ENCODE results near the gene SERPINB6.

The SERPINB6 gene

DNA sequence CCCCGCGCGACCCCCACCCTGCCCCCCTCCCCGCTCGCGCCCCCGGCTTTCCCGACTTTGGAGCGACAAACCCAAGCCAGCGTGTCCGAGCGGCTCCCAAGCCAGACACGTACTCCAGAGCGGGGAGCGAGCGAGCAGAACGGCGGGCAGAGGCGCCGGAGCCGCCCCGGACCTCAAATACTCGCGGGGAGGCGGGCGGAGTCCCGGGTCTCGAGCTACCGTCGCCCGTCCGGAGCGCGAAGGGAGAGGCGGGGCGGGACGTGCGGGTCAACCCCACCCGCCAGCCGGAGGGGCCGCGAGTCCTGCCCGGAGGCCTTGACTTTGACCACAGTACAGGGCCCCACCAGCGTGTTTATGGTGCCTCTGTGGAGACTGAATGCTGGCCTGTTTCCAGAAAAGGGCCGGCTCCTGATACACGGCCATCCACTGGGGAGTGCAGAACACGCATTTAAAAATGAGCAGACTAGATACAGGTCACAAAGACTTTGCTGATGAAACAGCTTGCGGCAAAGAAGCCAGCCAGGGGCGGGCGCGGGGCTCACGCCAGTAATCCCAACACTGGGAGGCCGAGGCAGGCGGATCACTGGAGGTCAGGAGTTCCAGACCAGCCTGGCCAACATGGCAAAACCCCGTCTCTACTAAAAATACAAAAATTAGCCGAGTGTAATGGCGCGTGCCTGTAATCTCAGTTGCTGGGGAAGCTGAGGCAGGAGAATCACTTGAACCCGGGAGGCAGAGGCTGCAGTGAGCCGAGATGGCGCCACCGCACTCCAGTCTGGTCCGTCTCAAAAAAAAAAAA lies at the start of gene SERPINB6:
TSS of gene SERPINB6 (minus strand) at position 148 of the 799 bp plus-strand sequence. CDS start 12,235 bp downstream, outside the sequence.
- peak; percentile 78 to 87 for DNase-seq (ENCODE audit: low read depth in 2 of 2)
- TF ChIP-seq, protein P1, sequence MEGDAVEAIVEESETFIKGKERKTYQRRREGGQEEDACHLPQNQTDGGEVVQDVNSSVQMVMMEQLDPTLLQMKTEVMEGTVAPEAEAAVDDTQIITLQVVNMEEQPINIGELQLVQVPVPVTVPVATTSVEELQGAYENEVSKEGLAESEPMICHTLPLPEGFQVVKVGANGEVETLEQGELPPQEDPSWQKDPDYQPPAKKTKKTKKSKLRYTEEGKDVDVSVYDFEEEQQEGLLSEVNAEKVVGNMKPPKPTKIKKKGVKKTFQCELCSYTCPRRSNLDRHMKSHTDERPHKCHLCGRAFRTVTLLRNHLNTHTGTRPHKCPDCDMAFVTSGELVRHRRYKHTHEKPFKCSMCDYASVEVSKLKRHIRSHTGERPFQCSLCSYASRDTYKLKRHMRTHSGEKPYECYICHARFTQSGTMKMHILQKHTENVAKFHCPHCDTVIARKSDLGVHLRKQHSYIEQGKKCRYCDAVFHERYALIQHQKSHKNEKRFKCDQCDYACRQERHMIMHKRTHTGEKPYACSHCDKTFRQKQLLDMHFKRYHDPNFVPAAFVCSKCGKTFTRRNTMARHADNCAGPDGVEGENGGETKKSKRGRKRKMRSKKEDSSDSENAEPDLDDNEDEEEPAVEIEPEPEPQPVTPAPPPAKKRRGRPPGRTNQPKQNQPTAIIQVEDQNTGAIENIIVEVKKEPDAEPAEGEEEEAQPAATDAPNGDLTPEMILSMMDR (IDR thresholded peaks at IDR 0.05; ENCODE audit: low read depth, low read length), result no peak
- peak within 1 kb of the TSS; percentile 53 to 60 for H3K4me3 ChIP-seq (replicated peaks in 1 of 2; ENCODE audit: low read depth in 2 of 2, low read length in 2 of 2)

DNA sequence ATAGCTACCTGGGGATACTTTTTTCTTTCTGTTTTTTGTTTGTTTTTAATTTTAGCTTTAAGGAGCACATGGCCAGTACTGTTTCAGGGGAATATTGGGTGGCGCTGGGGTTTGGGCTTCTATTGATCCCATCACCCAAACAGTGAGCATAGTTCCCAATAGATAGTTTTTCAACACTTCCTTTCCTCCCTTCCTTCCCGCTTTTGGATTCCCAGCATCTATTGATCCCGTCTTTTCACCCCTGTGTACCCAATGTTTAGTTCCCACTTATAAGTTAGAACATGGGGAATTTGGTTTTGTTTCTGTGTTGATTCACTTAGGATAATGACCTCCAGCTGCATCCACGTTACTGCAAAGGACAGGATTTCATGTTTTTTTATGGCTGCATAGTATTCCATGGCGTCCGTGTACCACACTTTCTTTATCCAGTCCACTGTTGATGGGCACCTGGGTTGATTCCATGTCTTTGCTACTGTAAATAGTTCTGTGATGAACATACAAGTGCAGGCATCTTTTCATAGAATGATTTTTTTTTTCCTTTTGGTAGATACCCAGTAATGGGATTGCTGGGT lies 48.5 kb upstream of the SERPINB6 start:
- no peak for DNase-seq (ENCODE audit: low read depth in 2 of 2)
- TF ChIP-seq, protein P1 (IDR thresholded peaks at IDR 0.05; ENCODE audit: low read depth, low read length), result no peak
- no peak overlapping the region for H3K4me3 ChIP-seq (replicated peaks in 1 of 2; ENCODE audit: low read depth in 2 of 2, low read length in 2 of 2)

DNA sequence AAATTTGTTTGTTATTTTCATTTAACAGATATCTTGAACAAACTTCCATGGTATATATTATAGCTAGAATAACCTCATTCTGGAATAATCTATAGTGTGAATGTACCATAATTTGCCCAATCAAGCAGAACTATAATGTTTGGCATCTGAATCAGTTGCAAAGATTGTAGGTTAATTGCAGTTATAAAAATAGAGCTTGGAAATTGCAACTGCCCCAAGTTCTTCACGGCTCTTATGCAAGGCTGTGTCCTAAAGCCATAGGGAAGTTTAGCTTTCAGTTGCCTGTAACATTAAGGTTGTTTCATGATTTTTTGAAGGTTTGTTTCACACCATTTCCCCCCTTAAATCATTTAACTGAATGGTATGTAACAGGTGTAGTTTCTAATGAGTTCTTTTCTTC lies 47.7 kb upstream of the SERPINB6 start:
- DNase-seq (ENCODE audit: low read depth in 2 of 2), result no peak
- TF ChIP-seq, protein P1 (IDR thresholded peaks at IDR 0.05; ENCODE audit: low read depth, low read length), result no peak
- H3K4me3 ChIP-seq (replicated peaks in 1 of 2; ENCODE audit: low read depth in 2 of 2, low read length in 2 of 2), result no peak overlapping the region

DNA sequence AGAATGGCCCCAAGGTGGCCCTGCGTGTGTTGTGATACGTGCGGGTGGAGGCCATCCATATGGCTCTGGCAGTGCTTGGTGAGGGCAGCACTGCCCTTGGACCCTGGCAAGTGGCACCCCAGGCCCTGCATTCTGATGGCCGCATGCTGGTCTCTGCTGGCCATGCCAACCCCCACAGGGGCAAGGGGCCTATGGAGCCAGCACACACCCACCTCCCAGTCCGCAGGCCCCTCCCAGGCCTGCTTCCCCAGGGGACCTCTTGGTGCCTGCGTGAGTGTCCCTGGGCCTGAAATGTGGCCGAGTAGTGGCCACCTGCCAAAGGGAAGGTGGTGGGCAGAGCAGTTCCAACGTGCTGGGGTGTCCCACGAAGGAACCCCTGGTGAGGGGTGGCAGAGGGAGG lies 45.9 kb upstream of the SERPINB6 start:
- no peak for DNase-seq (ENCODE audit: low read depth in 2 of 2)
- TF ChIP-seq, protein P1 (IDR thresholded peaks at IDR 0.05; ENCODE audit: low read depth, low read length), result no peak
- no peak overlapping the region for H3K4me3 ChIP-seq (replicated peaks in 1 of 2; ENCODE audit: low read depth in 2 of 2, low read length in 2 of 2)

DNA sequence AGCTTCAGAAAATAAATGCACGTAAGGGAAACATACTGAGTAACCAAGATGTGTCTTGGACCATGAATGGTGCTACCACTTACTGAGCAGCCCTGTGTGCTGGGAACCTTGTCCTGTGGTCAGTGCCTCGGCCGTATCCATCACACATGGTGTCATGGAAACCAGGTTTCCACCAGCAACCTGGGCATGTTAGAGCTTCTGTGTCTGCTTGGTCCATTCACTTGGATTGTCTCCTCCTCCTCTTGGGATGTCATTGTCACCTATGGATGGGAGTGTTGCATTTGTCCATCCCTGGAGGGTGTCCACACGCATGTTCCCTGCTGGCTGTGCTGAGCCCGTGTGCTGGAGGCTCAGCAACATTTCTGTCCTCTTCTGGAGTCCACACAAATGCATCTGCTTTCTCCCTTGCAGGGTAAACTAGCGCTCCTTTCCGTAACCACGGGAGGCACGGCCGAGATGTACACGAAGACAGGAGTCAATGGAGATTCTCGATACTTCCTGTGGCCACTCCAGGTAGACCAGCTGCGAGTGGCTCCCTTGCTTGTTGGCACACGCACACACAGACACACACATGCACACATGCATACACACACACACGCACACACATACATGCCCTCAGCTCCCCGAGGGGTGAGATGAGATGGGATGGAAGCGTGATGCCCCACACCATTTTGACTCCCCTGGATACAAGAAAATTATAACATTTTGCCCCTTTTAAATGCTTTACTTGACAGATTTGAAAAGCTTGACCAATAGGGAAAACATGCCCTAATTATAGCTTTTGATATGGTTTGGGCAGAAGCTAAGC lies 45.3 kb upstream of the SERPINB6 start:
- no peak for DNase-seq (ENCODE audit: low read depth in 2 of 2)
- no peak overlapping the region for H3K4me3 ChIP-seq (replicated peaks in 1 of 2; ENCODE audit: low read depth in 2 of 2, low read length in 2 of 2)
- TF ChIP-seq, protein P1 (IDR thresholded peaks at IDR 0.05; ENCODE audit: low read depth, low read length), result no peak

DNA sequence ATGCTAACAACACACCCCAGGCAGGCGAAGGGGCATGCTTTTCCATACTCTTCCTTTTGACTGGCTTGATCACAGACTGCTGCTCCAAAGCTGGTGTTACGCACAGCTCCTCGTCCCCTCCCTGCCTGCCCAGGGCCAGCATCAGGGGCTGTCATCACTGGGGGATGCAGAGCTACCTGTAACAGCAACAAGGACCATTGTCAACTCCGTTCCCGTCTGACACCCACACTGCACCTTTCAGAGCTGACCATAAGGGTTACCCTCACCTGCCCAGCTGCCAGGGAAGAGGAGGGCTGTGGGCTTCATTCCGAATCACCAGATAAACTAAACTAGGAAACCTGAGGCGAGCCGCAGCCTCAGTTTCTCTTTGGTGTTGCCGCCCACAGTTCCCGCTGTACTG lies 43.8 kb upstream of the SERPINB6 start:
- TF ChIP-seq, protein P1 (IDR thresholded peaks at IDR 0.05; ENCODE audit: low read depth, low read length), result no peak
- no peak for DNase-seq (ENCODE audit: low read depth in 2 of 2)
- H3K4me3 ChIP-seq (replicated peaks in 1 of 2; ENCODE audit: low read depth in 2 of 2, low read length in 2 of 2), result no peak overlapping the region

All from cardiac fibroblast (primary cell).